Measurements from ENCODE around the gene INAFM2.

The INAFM2 gene

DNA sequence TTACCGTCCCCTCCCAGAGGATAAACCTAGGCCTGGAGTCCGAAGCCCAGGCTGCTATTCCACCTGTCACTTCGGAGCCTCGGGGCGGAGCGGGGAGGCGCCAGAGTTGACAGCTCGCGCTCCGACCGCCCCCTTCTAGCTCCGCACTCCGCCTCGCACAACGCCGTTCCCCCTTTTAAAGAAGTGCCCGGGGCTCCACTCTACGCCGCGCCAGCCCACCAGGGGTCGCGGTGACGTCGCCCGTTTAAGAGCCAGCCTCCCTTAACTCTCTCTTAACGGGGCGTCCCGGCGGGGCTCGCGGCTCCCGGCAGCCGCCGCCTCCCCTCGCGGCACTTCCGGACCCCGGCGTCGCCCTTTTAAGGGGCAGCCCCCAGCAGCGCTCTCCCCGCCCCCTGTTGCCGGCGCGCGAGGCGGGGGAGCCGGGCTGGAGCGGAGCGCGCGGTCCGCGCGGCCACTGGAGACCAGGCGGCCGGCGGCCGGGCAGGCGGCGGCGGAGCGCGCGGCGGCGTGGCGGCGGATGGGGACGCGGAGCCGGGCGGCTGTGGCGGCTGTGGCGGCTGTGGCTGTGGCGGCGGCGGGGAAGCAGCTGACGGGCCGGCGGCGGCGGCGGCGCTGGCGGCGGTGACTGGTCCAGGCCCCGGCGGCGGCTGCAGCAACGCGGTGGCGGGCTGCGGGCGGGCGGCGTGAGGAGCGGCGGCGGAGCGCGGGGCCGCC is at the start of gene INAFM2:
INAFM2 (plus strand) TSS at position 454 of the 714 bp plus-strand sequence. CDS start 364 bp downstream, outside the sequence.
- DNase-seq (ENCODE audit: low read depth) = peak; percentile 86

DNA sequence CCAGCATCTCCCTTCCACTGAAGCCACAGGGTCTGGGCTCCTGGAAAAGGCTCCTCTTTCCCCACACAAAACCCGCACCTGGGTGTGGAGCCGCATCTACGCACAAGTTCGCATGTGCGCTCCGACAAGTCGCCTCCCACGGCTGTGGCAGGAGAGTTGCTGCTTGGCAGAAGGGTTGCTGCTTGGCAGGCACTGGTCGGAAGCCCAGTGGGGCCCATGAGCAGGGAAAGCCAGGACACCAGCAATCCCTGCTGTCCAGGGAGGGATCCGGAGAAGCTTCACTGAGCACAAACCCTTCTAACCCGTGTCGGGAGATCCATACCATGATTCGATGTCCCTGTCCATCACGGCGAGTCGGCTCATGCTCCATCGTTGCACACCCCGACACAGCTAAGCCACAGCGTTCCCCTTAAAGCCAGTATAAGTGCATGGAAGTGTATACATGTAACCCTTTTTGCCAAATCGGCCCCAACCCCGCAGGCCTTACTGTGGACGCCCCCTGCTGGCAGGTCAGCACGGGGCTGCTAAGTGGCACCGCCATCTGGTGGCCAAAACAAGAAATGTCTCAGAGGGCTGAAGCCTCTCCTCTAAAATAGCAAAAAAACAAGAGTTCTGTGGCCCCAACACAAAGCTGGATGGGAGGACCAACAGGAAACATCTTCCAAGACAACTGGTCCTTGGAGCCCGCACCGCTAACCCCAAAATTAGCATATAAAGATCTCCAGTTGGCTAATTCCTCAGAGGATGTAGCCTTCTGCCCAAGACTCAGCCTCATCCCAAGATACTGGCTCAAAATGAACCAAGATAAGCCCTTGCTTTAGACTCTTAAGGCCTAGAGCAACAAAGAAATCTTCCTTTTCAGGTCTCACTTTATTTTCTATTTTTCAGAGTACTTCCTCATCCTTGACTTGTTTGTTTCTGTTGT is 48.9 kb upstream of the INAFM2 start:
- DNase-seq (ENCODE audit: low read depth) = peak; percentile 81

DNA sequence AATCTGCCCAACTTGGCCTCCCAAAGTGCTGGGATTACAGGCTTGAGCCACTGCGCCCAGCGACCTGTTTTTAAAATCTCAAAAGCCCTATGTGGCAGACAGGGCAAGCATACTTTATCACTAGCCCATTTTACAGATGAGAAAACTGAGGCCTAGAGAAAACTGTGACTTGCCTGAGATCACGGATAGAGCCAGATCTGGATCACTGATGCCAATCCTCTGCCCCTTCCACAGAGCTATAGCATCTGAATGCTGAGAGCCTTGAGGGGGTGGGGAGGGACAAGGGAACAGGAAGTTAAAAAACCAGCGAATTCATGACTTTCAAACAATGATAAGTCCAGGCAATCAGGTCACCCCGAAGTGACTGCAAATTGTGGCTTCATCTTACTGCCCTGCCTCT is 48.0 kb upstream of the INAFM2 start:
- DNase-seq (ENCODE audit: low read depth) = no peak

DNA sequence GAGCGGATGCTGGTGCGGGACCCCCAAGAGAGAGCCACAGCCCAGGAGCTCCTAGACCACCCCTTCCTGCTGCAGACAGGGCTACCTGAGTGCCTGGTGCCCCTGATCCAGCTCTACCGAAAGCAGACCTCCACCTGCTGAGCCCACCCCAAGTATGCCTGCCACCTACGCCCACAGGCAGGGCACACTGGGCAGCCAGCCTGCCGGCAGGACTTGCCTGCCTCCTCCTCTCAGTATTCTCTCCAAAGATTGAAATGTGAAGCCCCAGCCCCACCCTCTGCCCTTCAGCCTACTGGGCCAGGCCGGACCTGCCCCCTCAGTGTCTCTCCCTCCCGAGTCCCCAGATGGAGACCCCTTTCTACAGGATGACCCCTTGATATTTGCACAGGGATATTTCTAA is 47.5 kb upstream of the INAFM2 start:
- DNase-seq (ENCODE audit: low read depth) = no peak

DNA sequence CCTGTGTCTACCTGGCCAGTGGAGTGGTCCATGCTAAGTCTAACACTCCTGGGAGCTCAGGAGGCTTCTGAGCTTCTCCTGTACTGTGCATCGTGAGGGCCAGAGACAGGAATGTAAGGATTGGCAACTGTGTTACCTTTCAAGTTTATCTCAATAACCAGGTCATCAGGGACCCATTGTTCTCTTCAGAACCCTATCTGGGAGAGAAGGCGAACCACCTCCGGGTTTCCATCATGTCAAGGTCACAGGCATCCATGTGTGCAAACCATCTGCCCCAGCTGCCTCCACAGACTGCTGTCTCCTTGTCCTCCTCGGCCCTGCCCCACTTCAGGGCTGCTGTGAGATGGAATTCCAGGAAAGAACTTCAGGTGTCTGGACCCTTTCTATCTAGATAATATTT is 46.6 kb upstream of the INAFM2 start:
- DNase-seq (ENCODE audit: low read depth) = no peak

DNA sequence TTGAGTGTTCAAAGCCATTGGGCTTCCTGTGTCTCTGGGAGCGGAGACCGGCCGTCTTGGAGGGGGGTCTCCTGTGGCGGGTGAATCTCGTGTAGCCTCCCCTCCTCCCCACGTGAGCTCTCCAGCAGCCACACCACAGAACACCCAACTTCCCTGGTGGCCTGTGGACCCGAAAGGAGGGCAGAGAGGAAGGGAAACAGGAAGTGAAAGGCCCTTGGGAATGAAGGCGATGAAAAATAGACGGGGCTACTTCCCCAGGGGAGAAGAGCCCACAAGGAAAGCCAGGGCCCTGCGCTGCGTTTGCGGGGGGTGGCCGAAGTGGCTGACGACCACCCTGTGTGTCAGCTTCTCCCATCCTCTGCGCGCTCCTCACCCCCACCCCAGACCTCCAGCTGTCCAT is 46.0 kb upstream of the INAFM2 start:
- DNase-seq (ENCODE audit: low read depth) = no peak

DNA sequence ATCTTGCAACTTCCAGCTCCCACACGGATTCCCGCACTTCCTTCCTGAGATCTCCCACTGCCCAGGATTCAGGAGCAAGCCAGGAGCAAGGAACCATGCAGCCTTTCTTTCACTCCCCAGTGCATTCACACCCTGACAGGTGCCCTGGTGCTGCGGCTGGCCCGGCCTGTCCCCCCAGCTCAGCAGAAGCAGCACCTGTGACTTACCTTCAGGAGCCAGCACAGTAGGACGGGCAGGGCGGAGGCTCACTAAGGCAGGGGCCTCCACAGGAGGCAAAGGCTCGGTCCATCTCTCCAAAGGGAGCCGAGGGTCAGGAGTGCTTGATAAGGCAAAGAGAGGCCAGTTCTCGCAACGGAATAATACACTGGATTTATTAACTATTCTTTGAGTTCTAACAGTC is 45.5 kb upstream of the INAFM2 start:
- DNase-seq (ENCODE audit: low read depth) = no peak

DNA sequence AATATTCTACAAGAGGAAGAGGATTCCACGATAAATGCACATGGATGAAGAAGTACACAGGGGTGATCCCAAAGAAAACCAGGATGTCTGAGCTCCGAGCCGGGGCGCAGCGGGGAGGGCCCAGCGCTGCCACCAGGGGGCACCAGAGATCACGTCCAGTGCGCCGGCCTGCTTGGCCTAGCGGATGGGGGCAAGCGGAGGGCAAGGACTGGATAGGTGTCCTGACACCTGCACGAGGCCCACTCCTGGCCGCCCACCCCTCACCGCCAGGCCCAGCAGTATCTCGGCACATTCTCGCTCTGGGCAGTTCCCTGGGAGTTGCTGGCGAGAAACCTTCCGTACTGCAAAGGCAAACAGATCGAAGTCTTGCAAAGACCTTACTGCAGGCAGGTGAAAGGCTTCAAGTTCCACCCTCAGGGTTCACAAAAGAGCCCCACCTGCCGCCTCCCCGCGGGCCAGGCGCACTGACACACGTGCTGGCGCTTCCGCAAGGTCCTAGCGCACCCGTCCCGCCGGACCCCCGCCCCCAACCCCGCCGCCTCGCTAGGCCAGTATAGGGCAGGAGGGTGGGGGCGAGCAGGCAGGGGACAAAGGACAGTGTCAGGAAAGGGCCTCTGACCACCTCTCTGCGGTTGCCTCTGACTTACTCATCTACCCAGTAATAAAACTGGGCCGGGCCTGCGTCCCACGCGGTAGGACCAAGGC is 43.9 kb upstream of the INAFM2 start:
- peak; percentile 48 for DNase-seq (ENCODE audit: low read depth)

DNA sequence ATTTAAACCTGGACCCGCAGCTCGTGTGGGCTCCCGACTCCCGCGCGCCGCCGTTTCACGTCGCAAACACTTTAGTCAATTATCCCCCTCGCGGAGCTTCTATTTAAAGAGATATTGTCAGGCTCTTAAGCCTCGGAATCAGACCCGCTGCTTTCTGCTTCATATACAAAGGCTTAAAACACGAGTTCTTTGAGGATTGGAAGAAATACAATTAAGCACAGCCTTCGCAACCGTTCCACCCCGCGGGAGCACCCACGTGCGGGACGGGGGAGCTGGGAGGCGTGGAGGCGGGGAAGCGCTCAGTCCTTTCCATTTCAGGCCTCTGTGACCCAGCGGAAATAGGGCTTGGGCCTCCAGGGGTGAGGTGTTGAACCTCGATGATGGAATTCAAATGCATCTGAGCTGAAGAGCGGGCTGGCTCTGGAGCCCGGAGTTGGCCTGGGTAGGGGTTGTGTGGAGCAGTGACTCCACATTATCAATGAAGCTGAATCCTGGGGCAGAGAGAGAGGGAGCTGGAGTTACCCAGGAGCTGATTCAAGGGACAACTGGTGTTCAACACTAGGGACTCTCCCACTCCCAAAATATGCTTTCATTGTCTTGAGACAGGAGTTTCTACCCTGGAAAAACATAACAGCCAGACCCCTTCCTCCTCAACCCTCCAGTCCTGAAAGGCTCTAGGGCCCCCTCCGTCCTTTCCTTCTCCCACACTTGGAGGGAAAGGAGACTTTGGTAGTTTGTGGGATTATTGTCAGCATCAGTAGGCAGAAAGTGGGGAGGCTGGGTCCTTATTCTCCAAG is 43.0 kb upstream of the INAFM2 start:
- no peak for DNase-seq (ENCODE audit: low read depth)

DNA sequence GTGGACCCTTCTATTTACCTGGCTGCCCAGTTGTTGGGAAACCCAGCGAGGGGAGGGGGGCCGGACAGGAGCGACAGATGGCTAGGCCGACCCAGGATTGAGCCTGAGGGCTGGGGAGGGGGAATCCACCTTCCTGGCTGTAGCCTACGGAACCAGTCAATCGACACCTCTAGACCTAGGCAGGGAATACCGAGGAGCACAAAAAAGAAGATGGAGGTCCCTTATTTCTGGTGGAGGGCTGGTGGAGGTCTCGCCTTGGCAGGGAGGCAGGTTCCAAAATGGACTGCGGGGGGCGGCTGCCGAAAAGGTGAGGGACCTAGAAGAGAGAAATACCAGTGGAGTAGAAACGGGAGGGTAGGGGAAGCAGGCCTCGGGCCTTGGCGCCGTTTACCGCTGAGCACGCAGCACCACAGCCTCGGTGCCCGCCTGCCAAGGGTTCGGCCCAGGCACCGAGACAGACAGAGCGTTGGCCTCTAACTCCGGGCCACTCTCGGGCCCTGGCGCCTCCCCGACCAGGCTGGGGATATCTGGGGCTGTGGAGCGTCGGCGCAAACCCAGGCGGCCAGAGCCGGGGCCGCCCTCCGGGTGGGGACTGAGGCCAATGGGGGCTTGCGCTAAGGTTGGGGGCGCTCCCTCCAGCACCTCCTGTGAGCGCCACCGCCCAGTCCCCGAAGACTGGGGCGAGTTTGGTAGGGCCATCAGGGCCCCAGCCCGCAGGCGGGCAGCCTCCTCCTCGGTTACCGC is 42.3 kb upstream of the INAFM2 start:
- no peak for DNase-seq (ENCODE audit: low read depth)

DNA sequence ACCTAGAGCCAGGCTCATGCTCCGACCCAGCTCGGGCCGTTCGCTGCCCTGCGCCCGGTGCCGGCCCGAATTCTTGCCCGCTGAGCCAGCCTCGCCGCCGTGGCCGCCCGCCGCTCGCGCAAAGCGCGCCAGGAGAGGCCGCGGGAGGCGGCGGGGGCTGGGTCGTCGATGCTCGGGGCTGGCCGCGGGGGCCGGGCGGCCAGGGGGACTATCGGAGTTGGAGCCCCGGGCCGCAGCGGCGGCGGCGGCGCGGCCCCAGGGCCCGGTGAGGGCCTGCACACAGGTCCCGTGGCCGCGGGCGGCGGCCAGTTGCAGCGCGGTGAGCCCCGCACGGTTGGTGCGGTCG is 41.7 kb upstream of the INAFM2 start:
- no peak for DNase-seq (ENCODE audit: low read depth)

DNA sequence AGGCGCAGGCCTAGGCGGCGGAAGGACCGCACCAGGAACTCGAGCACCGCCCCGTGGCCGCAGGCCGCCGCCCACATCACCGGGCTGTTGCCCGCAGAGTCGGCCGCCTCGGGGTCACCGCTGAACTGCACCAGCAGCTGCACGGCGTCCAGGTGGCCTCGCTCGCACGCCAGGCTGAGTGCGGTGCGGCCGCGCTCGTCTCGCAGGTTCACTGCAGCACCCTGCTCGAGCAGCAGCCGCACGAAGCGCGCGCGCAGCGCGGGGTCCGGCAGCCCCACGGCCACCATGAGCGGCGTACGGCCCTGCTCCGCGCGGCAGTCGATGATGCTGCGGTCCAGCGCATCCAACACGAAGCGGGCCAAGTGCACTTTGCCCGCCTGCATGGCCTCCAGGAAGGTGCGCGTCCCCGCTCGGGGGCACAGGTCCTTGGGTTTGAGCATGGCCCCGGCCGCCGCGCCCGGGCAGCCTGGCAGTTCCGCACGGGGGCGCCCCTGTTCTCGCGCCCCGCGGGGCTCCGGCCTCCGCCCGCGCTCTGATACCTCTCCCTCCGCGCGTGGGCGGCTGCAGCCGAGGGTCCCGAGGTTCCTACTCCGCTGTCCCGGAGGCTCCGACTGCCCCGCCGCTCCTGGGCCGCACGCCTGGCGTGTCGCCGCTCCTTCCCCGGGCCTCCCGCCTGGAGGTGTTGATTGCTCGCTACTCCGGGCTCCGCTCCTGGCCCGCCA is 41.2 kb upstream of the INAFM2 start:
- peak; percentile 38 for DNase-seq (ENCODE audit: low read depth)

DNA sequence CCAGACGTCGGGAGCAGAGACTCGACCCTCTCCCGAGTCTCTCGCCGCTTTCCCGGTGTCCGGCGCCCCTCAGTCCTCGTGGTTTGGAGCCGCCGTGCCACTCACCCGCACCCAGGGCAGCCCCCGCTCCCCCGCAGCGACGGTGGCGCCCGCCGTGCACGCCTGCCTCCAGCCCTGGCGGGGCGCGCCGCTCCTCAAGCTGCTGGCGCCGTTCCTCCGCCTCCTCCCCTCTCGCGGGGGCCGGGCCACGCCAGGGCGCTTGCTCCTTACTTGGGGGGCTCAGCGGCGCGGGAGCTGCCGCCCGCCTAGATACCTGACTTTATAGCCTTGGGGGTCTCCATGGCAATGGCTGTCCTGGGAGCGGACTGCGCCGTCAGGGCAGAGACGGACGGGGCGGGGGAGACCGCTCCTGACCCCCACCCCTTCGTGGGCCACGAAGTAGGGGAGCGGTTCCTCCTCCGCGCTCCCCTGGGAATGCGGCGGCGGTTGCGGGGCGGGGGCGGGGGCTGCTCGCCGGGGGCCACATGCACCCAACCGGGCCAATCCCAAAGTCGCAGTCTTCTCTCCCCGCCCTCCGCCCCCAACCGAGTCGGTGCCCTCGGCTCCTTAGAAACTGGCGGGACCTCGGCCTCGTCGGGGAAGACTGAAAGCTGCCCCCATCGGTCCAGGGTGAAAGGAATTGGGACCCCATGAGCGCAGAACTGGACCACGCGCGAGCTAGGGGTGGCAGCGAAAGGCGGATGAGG is 40.5 kb upstream of the INAFM2 start, which contains the start of gene ANKRD63:
ANKRD63 (minus strand) TSS at position 196 of the 746 bp plus-strand sequence. CDS start 478 bp downstream, outside the sequence.
- DNase-seq (ENCODE audit: low read depth) = no peak

DNA sequence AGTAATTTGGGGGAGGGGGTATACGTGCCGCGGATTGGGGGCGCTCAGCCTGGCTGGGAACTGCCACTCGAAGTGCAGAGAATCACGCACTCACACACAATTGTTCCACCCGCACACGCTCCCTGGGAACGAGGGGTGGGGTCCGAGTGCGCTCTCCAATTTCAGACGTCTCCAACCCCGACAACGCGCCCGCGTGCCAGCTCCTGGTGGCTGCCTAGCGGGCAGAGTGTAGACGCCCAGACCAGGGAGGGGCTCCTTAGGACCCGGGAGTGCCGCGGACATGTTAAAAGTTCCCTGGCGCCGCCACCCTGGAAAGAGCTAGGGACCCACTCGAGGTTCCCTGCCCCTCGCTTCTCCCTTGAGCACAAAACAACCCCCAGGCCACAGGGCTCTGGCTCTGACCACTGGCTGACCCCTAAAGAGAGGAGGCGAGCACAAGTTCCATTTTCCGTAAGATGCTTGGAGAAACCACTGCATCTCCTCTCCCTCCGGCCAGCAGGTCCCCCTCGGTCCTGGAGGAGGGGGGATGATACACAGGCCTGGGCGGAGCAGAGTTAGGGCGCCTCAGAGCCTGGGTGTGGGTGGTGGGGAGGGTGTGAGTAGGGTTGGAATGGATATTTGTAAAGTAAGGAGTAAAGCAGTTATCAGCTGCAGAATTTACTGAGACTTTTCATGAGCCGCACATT is 39.7 kb upstream of the INAFM2 start:
- DNase-seq (ENCODE audit: low read depth) = no peak

DNA sequence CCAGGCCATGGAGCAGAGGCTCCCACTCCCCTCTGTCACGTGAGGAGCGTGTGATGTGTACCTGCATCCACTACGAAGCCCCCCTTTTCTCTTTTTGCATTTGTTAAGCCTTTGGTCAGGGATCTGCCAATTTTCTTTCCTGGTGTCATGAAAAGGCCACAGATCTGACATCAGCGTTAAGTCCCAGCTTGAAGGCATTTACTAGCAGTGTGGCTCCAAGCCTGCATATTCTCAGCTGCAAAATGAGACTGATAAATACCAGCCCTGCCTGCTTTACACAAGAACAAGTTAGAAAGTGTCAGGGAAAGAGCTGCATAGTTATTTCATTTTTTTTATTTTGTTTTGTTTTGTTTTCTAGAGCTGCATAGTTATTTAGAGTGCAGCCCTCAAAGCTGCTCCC is 38.3 kb upstream of the INAFM2 start:
- DNase-seq (ENCODE audit: low read depth) = no peak

DNA sequence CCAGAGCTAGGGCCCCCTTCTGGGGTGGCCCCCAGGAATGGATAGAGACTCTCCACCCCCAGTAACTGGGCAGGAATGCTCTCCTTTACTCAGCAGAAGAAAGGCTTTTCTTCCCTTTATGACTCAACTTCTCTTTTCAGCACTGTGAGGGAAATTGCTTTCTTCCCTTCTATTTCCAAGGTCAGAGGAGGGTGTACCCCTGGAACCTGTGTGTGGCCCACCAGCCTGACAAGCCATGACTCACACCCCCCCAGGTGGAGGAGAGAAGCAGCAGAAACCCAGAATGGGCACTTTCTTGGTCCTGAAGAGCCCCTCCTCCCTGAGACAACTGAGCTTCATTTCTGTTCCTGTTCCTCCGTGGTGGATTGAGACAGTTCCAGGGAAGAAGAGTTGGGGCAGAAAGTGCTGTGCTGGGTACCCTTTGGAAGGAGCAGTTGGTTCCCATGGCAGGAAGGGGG is 37.9 kb upstream of the INAFM2 start:
- DNase-seq (ENCODE audit: low read depth) = no peak

DNA sequence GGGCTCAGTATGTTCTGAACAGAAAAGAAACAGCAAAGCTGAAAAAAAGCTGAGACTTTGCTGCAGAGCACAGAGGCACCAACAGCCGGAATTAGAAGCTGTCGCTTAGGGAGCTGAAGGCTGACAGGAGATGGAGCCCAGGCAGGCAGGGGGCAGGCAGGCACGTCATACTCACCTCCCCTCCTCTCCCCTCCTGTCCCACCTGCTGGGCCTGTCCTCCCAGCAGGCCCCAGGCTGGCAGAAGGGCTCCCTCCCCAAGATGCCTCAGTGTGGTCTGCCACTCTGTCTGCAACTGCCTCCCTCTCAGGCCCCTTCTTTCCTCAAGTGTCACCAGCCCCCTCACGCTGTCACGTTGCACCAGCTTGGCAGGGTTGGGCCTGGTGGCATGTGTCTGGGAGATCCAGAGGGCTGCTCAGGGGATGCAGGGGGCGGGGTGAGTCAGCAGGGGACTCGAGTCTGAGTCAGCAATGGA is 37.4 kb upstream of the INAFM2 start:
- no peak for DNase-seq (ENCODE audit: low read depth)

DNA sequence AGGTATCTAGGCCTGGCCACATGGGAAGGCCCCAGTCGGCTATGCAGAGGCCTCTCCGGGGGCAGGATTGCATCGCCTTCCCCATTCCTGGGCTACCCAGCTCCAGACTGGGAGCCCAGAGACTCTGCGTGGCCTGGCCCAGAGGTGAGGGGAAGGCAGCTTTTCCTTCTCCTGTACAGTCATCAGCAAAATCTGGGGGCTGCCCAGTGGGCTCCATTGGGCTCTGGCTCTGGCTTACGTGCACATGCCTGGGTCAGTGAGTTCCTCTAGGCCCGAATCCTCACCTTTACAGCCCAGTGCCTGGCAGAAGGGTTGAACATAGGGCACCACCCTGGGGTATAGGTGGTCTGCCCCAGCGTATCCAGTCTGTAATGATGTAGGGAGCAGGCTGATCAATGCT is 36.7 kb upstream of the INAFM2 start:
- DNase-seq (ENCODE audit: low read depth) = no peak

DNA sequence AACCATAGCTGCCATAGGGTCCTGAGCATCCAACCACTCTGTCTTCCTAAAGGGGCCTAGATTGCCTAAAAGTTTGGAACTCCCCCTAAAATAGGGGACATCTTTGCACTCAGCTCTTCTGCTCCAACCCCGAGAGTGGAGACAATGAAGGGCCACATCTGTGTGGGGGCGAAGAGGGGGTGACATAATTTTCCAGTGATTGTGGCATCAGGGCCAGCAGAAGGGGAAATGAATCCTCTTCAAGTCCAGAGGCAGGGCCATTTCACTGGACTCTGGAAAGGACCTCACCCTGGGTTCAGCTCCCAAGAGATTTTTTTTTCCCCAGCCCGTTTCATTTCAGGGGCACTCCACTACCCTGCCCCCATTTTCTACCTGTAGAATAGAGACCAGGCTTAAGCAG is 36.0 kb upstream of the INAFM2 start:
- DNase-seq (ENCODE audit: low read depth) = no peak
